HG03139 (cell line): ENCODE results near the gene RREB1.

Experiments
- ATAC-seq: cut with Tn5 transposase; IDR thresholded peaks from one replicate; pipeline ENCODE4 v1.9.1; 2021; ENCODE audit not compliant: unreplicated experiment

RREB1 gene

GRCh38 chr6:7215131-7215530, 107.4 kb downstream of the RREB1 start:
- ATAC-seq, result no peak

GRCh38 chr6:7215798-7216231, 108.1 kb downstream of the RREB1 start:
- peak; percentile 61 for ATAC-seq

- ATAC-seq, result no peak
Measured at GRCh38 chr6:7216941-7217621, 109.3 kb downstream of the RREB1 start.

GRCh38 chr6:7218406-7218988, 110.7 kb downstream of the RREB1 start:
- no peak for ATAC-seq

- no peak for ATAC-seq
Measured at GRCh38 chr6:7219310-7219709, 111.5 kb downstream of the RREB1 start.

- ATAC-seq, result no peak
Measured at GRCh38 chr6:7222197-7222596, 114.4 kb downstream of the RREB1 start.

GRCh38 chr6:7224731-7225130, 117.0 kb downstream of the RREB1 start:
- no peak for ATAC-seq

GRCh38 chr6:7228662-7229375, 121.1 kb downstream of the RREB1 start:
- ATAC-seq, result no peak

GRCh38 chr6:7229376-7230326, 121.9 kb downstream of the RREB1 start:
- no peak for ATAC-seq

GRCh38 chr6:7230327-7230691, 122.5 kb downstream of the RREB1 start:
- no peak for ATAC-seq

GRCh38 chr6:7230956-7231713, 123.4 kb downstream of the RREB1 start:
- ATAC-seq, result no peak

- ATAC-seq, result no peak
Measured at GRCh38 chr6:7232351-7232750, 124.6 kb downstream of the RREB1 start.

GRCh38 chr6:7234547-7234946, 126.8 kb downstream of the RREB1 start:
- no peak for ATAC-seq

- no peak for ATAC-seq
Measured at GRCh38 chr6:7235712-7236305, 128.0 kb downstream of the RREB1 start.

- ATAC-seq, result no peak
Measured at GRCh38 chr6:7236306-7237209, 128.8 kb downstream of the RREB1 start.

- ATAC-seq, result no peak
Measured at GRCh38 chr6:7237653-7238188, 130.0 kb downstream of the RREB1 start.

GRCh38 chr6:7238526-7238899, 130.8 kb downstream of the RREB1 start:
- ATAC-seq, result no peak

GRCh38 chr6:7238900-7239589, 131.3 kb downstream of the RREB1 start:
- peak; percentile 59 for ATAC-seq
